DND-41 (cell line): Measurements from ENCODE around the gene PMEPA1.

Source experiments
- EZH2 ChIP-seq: IDR thresholded peaks from 3 replicates; pipeline ENCODE4 v1.6.1; 2012; ENCODE audit warnings: borderline replicate concordance, low read depth, mild to moderate bottlenecking, moderate library complexity, low read length, inconsistent platforms; ENCODE audit not compliant: severe bottlenecking
- TF ChIP-seq, protein P1 (sequence below): IDR thresholded peaks from 2 replicates; pipeline ENCODE4 v1.5.1; 2012; ENCODE audit warnings: borderline replicate concordance, low read length, moderate library complexity, mild to moderate bottlenecking; ENCODE audit not compliant: poor library complexity, severe bottlenecking; ENCODE audit errors: extremely low read depth

DNA sequence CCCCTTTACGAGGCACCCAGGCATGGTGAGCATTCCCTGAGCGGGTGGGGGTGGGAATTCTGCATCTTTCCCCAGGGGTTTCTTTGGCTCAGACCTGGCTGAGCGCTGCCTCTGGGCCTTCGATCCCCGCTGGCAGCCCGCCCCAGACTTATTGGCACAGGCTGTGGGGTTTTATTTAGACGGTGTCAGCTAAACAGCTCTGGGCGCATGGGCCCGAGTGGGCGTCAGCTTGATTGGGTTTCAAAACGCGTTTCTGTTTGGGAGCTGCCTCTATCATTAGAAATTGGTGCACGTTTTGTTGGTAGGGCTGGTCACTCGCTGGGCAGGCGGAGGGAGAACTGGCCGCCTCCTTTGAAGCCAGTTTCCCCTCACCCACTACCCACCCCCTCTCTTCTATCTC is 21.0 kb downstream of the PMEPA1 start:
- TF ChIP-seq, protein P1, sequence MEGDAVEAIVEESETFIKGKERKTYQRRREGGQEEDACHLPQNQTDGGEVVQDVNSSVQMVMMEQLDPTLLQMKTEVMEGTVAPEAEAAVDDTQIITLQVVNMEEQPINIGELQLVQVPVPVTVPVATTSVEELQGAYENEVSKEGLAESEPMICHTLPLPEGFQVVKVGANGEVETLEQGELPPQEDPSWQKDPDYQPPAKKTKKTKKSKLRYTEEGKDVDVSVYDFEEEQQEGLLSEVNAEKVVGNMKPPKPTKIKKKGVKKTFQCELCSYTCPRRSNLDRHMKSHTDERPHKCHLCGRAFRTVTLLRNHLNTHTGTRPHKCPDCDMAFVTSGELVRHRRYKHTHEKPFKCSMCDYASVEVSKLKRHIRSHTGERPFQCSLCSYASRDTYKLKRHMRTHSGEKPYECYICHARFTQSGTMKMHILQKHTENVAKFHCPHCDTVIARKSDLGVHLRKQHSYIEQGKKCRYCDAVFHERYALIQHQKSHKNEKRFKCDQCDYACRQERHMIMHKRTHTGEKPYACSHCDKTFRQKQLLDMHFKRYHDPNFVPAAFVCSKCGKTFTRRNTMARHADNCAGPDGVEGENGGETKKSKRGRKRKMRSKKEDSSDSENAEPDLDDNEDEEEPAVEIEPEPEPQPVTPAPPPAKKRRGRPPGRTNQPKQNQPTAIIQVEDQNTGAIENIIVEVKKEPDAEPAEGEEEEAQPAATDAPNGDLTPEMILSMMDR = no peak
- no peak for TF ChIP-seq EZH2
